Esophagus squamous epithelium (tissue), 5 donors: ENCODE data around the gene IBTK. TPM values are rescaled to one million over a fixed set of nuclear protein-coding genes. Genes with fewer than 3 reads are reported as not detected.
A peak's percentile ranks its signal among the peaks of the same experiment; 100 is the strongest.
"Not testable (repeated sequence)": the region's sequence is repeated elsewhere in the genome, so short reads cannot be mapped to it uniquely, and the experiment has no call there.

ENCODE experiments used
- DNase-seq: peaks from one replicate; lab custom pipeline; 2025; lab: John Stamatoyannopoulos, UW
- H3K27ac ChIP-seq, 4 donors: fragments of 200-600 bp; sonication (generic); one replicate each; pipeline ENCODE4 v1.5.1; 2016 to 2019; ENCODE audit warnings: mild to moderate bottlenecking in 1 of 4
- H3K27me3 ChIP-seq, 4 donors: fragments of 200-600 bp; sonication (generic); 1 replicate in 3 of 4; 2 replicates in 1 of 4; pipeline versions ENCODE4 v1.5.1 to v1.6.0; 2017 to 2021; ENCODE audit warnings: antibody characterized with exemption in 1 of 4
- H3K36me3 ChIP-seq, 3 donors: fragments of 200-600 bp; sonication (generic); one replicate each; pipeline ENCODE4 v1.5.1; 2016 to 2019
- H3K4me1 ChIP-seq, 3 donors: fragments of 200-600 bp; sonication (generic); one replicate each; pipeline ENCODE4 v1.5.1; 2017 to 2019
- H3K4me3 ChIP-seq, 4 donors: fragments of 200-600 bp; sonication (generic); 1 replicate in 3 of 4; 2 replicates in 1 of 4; pipeline ENCODE4 v1.5.1; 2016 to 2019; ENCODE audit warnings: mild to moderate bottlenecking in 2 of 4, moderate library complexity in 1 of 4
- H3K9me3 ChIP-seq, 3 donors: fragments of 200-600 bp; sonication (generic); one replicate each; pipeline ENCODE4 v1.5.1; 2016 to 2019
- CTCF ChIP-seq, 6 experiments: fragments of 450-650 bp in 4 of 6; fragments of 200-600 bp in 2 of 6; sonication (generic) in 2 of 6; IDR thresholded peaks; one replicate each; pipeline ENCODE4 v1.5.1; 2016 to 2019; ENCODE audit warnings: antibody characterized with exemption in 6 of 6, mild to moderate bottlenecking in 4 of 6, moderate library complexity in 4 of 6
- POLR2A ChIP-seq, 4 donors: fragments of 450-650 bp; IDR thresholded peaks; one replicate each; pipeline ENCODE4 v1.6.1; 2017; ENCODE audit warnings: antibody characterized with exemption in 4 of 4, mild to moderate bottlenecking in 4 of 4, moderate library complexity in 3 of 4
- WGBS, 2 donors: methylation state at CpG; one replicate each; pipeline ENCODE4 v1.1.5; 2018; 5-methylcytosine and 5-hydroxymethylcytosine counted together
- intact Hi-C: fragments of 100-400 bp; cut with DNase I; formaldehyde crosslinking; loops from one replicate; pipeline ENCODE4 v1.15.0; 2022
- total RNA-seq, 4 donors: library from RNA; depleted of rRNA; stranded (reverse); fragments of >200 nt; gene quantifications; one replicate each; pipeline ENCODE4 v1.1.0, GENCODE V29; 2016
- donor health status: DM: yes; HTN: yes; CAD: no.

Gene IBTK
- total RNA-seq, 4 donors from 2014 or later = 15.0 to 33.5 (median 27.0) TPM

DNA sequence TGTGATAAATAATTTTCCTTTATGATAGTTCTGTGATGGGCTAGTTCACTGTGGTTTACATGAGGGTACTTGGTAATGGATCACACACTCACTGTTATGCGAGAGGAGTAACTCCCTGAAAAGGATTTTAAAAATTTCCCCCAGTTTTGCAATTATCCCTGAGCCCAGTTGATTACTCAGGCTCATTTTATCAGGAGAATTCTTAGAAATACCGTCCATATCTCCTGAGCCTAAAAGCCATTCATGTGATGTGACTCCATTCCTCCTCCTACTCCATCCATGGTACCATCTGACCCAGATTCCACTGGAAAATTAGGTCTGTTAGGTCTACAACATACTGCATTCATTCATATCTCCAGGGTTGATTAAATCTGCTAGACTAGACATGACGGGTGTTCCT lies 16.4 kb upstream of the IBTK start:
- DNase-seq = no peak
- no peak overlapping the region for H3K4me3 ChIP-seq
- H3K4me1 ChIP-seq = peaks cover 0 to 19% (median 18%) of the 10 kb centered on the region in 3 donors
- 91% methylated on average over 3 of the region's 3 CpGs for WGBS, 2 donors
- no peak overlapping the region for H3K27ac ChIP-seq
- intact Hi-C loops = no loop called here
- TF ChIP-seq CTCF (IDR thresholded peaks at IDR 0.05) (no peak), POLR2A (IDR thresholded peaks at IDR 0.05) (no peak)
- H3K9me3 ChIP-seq = no peaks in the 10 kb centered on the region
- H3K27me3 ChIP-seq = no peaks in the 10 kb centered on the region
- no peaks in the 10 kb centered on the region for H3K36me3 ChIP-seq

DNA sequence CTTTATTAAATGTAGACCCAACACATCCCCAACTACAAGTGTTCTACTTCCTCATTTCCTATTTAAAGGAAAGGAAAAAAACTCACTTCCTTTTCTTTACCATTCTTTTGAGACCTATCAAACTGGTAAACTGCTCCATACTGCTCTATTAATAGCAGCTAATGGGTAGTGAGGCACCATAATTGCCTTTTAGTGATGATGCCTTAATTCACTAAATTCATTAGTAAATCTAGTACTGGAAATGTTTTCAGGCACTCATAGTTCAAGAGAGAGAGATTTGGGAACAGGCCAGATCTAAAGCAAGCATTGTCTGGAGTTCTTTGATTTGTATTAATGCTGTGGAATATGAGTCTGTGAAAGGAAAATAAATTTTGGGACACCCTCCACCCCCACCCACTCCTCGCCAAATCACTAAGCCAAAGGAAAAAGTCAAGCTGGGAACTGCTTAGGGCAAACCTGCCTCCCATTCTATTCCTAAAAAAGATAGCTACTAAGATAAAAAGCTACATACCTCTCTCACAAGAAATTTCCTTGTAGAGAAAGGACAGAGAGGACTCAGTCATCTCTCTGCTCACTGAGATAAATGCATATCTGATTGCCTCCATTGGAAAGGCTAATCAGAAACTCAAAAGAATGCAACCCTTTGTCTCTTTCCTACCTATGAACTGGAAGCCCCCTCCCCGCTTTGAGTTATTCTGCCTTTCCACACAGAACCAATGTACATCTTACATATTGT lies 13.6 kb upstream of the IBTK start:
- Histone ChIP-seq H3K27me3 (no peaks in the 10 kb centered on the region), H3K9me3 (no peaks in the 10 kb centered on the region), H3K27ac (peak overlapping the region in 2 of 4 donors; percentile 23 to 48), H3K4me3 (no peak overlapping the region), H3K4me1 (peaks cover 0 to 19% (median 18%) of the 10 kb centered on the region in 3 donors), H3K36me3 (no peaks in the 10 kb centered on the region)
- intact Hi-C loops = no loop called here
- no peak for DNase-seq
- 57 to 62% methylated on average over 2 of the region's 2 CpGs for WGBS, 2 donors
- TF ChIP-seq POLR2A (IDR thresholded peaks at IDR 0.05) = no peak
- TF ChIP-seq CTCF (IDR thresholded peaks at IDR 0.05) = no peak

- Histone ChIP-seq H3K27ac (no peak overlapping the region), H3K36me3 (no peaks in the 10 kb centered on the region), H3K4me3 (no peak overlapping the region), H3K27me3 (no peaks in the 10 kb centered on the region), H3K9me3 (no peaks in the 10 kb centered on the region), H3K4me1 (peaks cover 0 to 19% (median 18%) of the 10 kb centered on the region in 3 donors)
- TF ChIP-seq POLR2A (IDR thresholded peaks at IDR 0.05) (no peak), CTCF (IDR thresholded peaks at IDR 0.05) (no peak)
- DNase-seq = no peak
- 75 to 88% methylated on average over 1 of the region's 1 CpG for WGBS, 2 donors
- intact Hi-C loops = no loop called here
Measured at GRCh38 chr6:82259389-82259788, 11.8 kb upstream of the IBTK start.

DNA sequence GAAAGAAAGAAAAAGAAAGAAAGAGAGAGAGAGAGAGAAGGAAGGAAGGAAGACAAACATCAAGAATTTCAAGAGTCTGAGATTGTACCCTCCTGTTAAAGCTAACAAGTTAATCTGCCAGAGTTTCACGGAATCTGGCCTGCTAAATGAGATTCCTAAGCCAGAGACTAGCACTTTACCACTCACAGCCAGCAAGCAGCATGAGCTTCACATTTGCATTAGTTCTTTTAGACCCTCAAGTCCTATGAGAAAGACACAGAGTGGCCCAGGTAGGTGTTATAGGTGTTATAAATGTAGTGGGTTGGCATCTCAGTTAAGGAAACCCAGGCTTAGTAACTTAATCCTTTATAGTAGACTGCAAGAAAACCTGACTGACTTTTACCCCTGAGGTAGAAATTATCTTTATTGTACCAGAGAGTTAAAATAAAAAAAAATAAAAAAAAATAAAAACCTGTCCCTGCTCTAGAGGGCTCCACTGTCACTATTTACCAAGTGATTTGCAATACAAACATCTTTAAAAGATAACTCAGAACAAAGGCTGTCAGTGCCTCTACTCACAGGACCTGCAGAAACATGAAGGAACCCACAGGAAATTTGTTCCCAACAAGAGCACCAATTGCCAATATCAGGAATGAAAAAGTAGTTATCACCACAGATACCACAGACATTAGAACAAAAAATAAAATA lies 9.7 kb upstream of the IBTK start:
- Histone ChIP-seq H3K27ac (no peak overlapping the region), H3K27me3 (no peaks in the 10 kb centered on the region), H3K9me3 (no peaks in the 10 kb centered on the region), H3K4me1 (peaks cover 0 to 19% (median 18%) of the 10 kb centered on the region in 3 donors), H3K36me3 (no peaks in the 10 kb centered on the region), H3K4me3 (no peak overlapping the region)
- TF ChIP-seq POLR2A (IDR thresholded peaks at IDR 0.05) = no peak
- no peak for TF ChIP-seq CTCF (IDR thresholded peaks at IDR 0.05)
- intact Hi-C loops = no loop called here
- WGBS, 2 donors = 65 to 75% methylated on average over 1 of the region's 1 CpG
- no peak for DNase-seq

DNA sequence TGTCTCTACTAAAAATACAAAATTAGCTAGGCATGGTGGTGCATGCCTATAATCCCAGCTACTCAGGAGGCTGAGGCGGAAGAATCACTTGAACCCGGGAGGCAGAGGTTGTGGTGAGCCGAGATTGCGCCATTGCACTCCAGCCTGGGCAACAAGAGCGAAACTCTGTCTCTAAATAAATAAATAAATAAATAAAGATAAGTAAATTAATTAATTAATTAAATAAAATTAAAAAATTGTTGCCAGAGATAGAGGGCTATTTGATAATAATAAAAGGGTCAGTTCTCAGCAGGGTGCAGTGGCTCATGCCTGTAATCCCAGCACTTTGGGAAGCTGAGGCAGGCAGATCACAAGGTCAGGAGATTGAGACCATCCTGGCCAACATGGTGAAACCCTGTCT lies 7.2 kb upstream of the IBTK start:
- not testable (repeated sequence) for H3K27ac ChIP-seq, H3K27me3 ChIP-seq, H3K36me3 ChIP-seq, H3K9me3 ChIP-seq, H3K4me1 ChIP-seq, DNase-seq, H3K4me3 ChIP-seq
- intact Hi-C loops = loop anchor here (5.0 kb wide), 1 partner anchor 803 kb away; no protein-coding TSS in a partner anchor
- 95 to 97% methylated on average over 5 of the region's 5 CpGs for WGBS, 2 donors
